Calu3 (cell line): ENCODE results near the gene CARD18. TPM values are rescaled to one million over a fixed set of nuclear protein-coding genes. Genes with fewer than 3 reads are reported as not detected.
A peak's percentile ranks its signal among the peaks of the same experiment; 100 is the strongest.

Source experiments
- Bru-seq: library from RNA; stranded (reverse); fragments of 400-500 nt; gene quantifications from one replicate; lab custom pipeline; 2021; lab: Mats Ljungman, UMichigan
- BruChase-seq, 2 experiments: library from RNA; stranded (reverse); fragments of 400-500 nt; gene quantifications; one replicate each; lab custom pipeline; 2021; lab: Mats Ljungman, UMichigan
- BruUV-seq: library from RNA; stranded (reverse); fragments of 400-500 nt; replicated peaks from 2 replicates; lab custom pipeline; 2021; lab: Mats Ljungman, UMichigan
- CTCF ChIA-PET: fragments of 300-600 bp; sonication (Branson Sonifier 250); formaldehyde crosslinking; loops from one replicate; lab custom pipeline; 2022; ENCODE audit warnings: antibody characterized with exemption; lab: Charles Lee
- DNase-seq: peaks from one replicate; pipeline ENCODE4 v3.0.0; 2022
- H3K27ac Mint-ChIP-seq: one replicate; pipeline ENCODE4 v1.8.0; 2022; ENCODE audit warnings: mixed read lengths; ENCODE audit not compliant: unreplicated experiment
- H3K27me3 Mint-ChIP-seq: one replicate; pipeline ENCODE4 v1.8.0; 2022; ENCODE audit warnings: mixed read lengths; ENCODE audit not compliant: unreplicated experiment
- H3K36me3 Mint-ChIP-seq: one replicate; pipeline ENCODE4 v1.8.0; 2022; ENCODE audit warnings: mild to moderate bottlenecking, moderate library complexity, mixed read lengths; ENCODE audit not compliant: insufficient read depth, unreplicated experiment
- H3K4me1 Mint-ChIP-seq: one replicate; pipeline ENCODE4 v1.8.0; 2022; ENCODE audit warnings: mild to moderate bottlenecking, low read depth, mixed read lengths; ENCODE audit not compliant: unreplicated experiment
- H3K4me3 Mint-ChIP-seq: one replicate; pipeline ENCODE4 v1.8.0; 2022; ENCODE audit warnings: mild to moderate bottlenecking, low read depth, moderate library complexity, mixed read lengths; ENCODE audit not compliant: unreplicated experiment
- H3K9me3 Mint-ChIP-seq: one replicate; pipeline ENCODE4 v1.8.0; 2022; ENCODE audit warnings: low read depth, mixed read lengths; ENCODE audit not compliant: unreplicated experiment
- intact Hi-C: fragments of 100-400 bp; cut with micrococcal nuclease; formaldehyde crosslinking; loops from one replicate; pipeline ENCODE4 v1.10.0; 2022; ENCODE audit not compliant: unreplicated experiment
- long read RNA-seq: library from polyadenylated mRNA; stranded (forward); transcript quantifications from one replicate; pipeline ENCODE4 v2.0.0, GENCODE V29; 2022
- total RNA-seq: library from RNA; stranded (reverse); gene quantifications from 2 replicates; pipeline ENCODE4 v1.2.3, GENCODE V29; 2022
- TF ChIP-seq, protein P1 (sequence below): fragments of 200-600 bp; IDR thresholded peaks from one replicate; pipeline ENCODE4 v1.8.0; 2022; ENCODE audit warnings: antibody characterized with exemption; ENCODE audit not compliant: unreplicated experiment

Gene CARD18, protein sequence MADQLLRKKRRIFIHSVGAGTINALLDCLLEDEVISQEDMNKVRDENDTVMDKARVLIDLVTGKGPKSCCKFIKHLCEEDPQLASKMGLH
- not detected in 2 replicates for total RNA-seq
- percentile 21 among the genes with signal in this experiment for Bru-seq, nascent RNA
- BruChase-seq, experiment 1, labeled RNA remaining after a 6-hour chase, result percentile 9 among the genes with signal in this experiment
- BruChase-seq, experiment 2, labeled RNA remaining after a 2-hour chase, result percentile 13 among the genes with signal in this experiment
- long read RNA-seq, result 0 reads

GRCh38 chr11:105139669-105140068 is at the start of gene CARD18:
Gene CARD18, minus strand, starts transcription at chr11:105139769. Its CDS starts 43 bp downstream, at chr11:105139726.
- TF ChIP-seq, protein P1, sequence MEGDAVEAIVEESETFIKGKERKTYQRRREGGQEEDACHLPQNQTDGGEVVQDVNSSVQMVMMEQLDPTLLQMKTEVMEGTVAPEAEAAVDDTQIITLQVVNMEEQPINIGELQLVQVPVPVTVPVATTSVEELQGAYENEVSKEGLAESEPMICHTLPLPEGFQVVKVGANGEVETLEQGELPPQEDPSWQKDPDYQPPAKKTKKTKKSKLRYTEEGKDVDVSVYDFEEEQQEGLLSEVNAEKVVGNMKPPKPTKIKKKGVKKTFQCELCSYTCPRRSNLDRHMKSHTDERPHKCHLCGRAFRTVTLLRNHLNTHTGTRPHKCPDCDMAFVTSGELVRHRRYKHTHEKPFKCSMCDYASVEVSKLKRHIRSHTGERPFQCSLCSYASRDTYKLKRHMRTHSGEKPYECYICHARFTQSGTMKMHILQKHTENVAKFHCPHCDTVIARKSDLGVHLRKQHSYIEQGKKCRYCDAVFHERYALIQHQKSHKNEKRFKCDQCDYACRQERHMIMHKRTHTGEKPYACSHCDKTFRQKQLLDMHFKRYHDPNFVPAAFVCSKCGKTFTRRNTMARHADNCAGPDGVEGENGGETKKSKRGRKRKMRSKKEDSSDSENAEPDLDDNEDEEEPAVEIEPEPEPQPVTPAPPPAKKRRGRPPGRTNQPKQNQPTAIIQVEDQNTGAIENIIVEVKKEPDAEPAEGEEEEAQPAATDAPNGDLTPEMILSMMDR, result no peak
- BruUV-seq, result no TSS peak
- Mint-ChIP-seq H3K27ac (no peak within 1 kb of the TSS), H3K4me3 (no peak within 1 kb of the TSS), H3K4me1 (no peaks in the 10 kb centered on the region), H3K36me3 (no peaks in the 10 kb centered on the region), H3K9me3 (peaks cover 6% of the 10 kb centered on the region), H3K27me3 (no peaks in the 10 kb centered on the region)
- DNase-seq, result no peak
- CTCF ChIA-PET, result no interaction called here
- intact Hi-C loops, result no loop called here

- Mint-ChIP-seq H3K4me1 (no peaks in the 10 kb centered on the region), H3K27me3 (no peaks in the 10 kb centered on the region)
- BruUV-seq, result no TSS peak
Observed at GRCh38 chr11:105183987-105184386, 44.4 kb upstream of the CARD18 start.

GRCh38 chr11:105183426-105183825 is 43.9 kb upstream of the CARD18 start:
- TF ChIP-seq, protein P1, result no peak
- no peak overlapping the region for H3K4me3 Mint-ChIP-seq
- intact Hi-C loops, result no loop called here
- no TSS peak for BruUV-seq
- H3K36me3 Mint-ChIP-seq, result no peaks in the 10 kb centered on the region
- CTCF ChIA-PET, result no interaction called here
- no peak overlapping the region for H3K27ac Mint-ChIP-seq
- no peaks in the 10 kb centered on the region for H3K4me1 Mint-ChIP-seq
- H3K27me3 Mint-ChIP-seq, result no peaks in the 10 kb centered on the region
- no peaks in the 10 kb centered on the region for H3K9me3 Mint-ChIP-seq
- no peak for DNase-seq

More at GRCh38 chr11:105183987-105184386, 44.4 kb upstream of the CARD18 start:
- DNase-seq, result no peak
- no peak overlapping the region for H3K4me3 Mint-ChIP-seq
- H3K36me3 Mint-ChIP-seq, result no peaks in the 10 kb centered on the region
- no peaks in the 10 kb centered on the region for H3K9me3 Mint-ChIP-seq
- intact Hi-C loops, result no loop called here
- CTCF ChIA-PET, result no interaction called here
- H3K27ac Mint-ChIP-seq, result no peak overlapping the region
- TF ChIP-seq, protein P1, result no peak

DNA sequence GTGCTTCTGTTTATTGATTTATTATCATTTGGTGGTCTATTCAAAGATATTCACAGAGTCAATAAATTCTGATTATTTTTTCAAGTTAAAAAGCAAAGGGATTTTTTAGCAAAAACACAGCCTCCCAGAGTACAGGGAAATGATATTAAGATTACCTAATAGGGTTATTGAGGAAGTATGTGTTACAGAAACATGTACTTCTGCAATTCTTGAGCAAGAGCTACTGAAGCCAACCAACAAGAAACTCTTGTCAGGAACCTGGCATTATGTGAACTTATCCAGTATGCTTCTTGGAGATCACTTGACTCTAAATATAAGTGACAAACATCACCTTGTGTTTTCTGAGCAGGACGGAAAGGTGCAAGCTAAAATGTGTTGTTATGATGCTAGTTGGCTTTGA is 42.0 kb upstream of the CARD18 start:
- no peaks in the 10 kb centered on the region for H3K4me1 Mint-ChIP-seq
- H3K9me3 Mint-ChIP-seq, result no peaks in the 10 kb centered on the region
- no peaks in the 10 kb centered on the region for H3K27me3 Mint-ChIP-seq
- DNase-seq, result no peak
- no peaks in the 10 kb centered on the region for H3K36me3 Mint-ChIP-seq
- TF ChIP-seq, protein P1, result no peak
- intact Hi-C loops, result no loop called here
- CTCF ChIA-PET, result no interaction called here
- no TSS peak for BruUV-seq
- H3K27ac Mint-ChIP-seq, result no peak overlapping the region
- H3K4me3 Mint-ChIP-seq, result no peak overlapping the region
